ENCODE results near the gene VTN. TPM values are rescaled to one million over a fixed set of nuclear protein-coding genes. Genes with fewer than 3 reads are reported as not detected.

Gene VTN
- polyA plus RNA-seq, 1 donor from 2014 or later: 1.5 TPM

- H3K9ac ChIP-seq (ENCODE audit: low read length): peak within 1 kb of the TSS; percentile 96
- H3K36me3 ChIP-seq (ENCODE audit: insufficient read depth, low read length): no peaks in the 10 kb centered on the region
- no peaks in the 10 kb centered on the region for H3K9me2 ChIP-seq (ENCODE audit: insufficient read depth, low read length)
- no peaks in the 10 kb centered on the region for H3F3A ChIP-seq (ENCODE audit: insufficient read depth, low read length, poor library complexity, severe bottlenecking)
- peak within 1 kb of the TSS; percentile 94 for H3K27ac ChIP-seq (ENCODE audit: low read length)
- no peaks in the 10 kb centered on the region for H3K9me3 ChIP-seq (ENCODE audit: low read length)
- no peaks in the 10 kb centered on the region for H4K20me1 ChIP-seq (ENCODE audit: insufficient read depth)
- TF ChIP-seq POLR2AphosphoS5 (IDR thresholded peaks at IDR 0.05) (peak; percentile 84), EP300 (conservative IDR thresholded peaks at IDR 0.05; ENCODE audit: poor library complexity, severe bottlenecking) (peak; percentile 72), CTCF (IDR thresholded peaks at IDR 0.05; ENCODE audit: poor library complexity, severe bottlenecking) (peak; percentile 52), REST (IDR thresholded peaks at IDR 0.05; ENCODE audit: borderline replicate concordance) (no peak), EZH2 (IDR thresholded peaks at IDR 0.05; ENCODE audit: borderline replicate concordance, insufficient read depth, low read length, poor library complexity, severe bottlenecking) (no peak), TAF1 (IDR thresholded peaks at IDR 0.05; ENCODE audit: low read depth) (no peak), SMC3 (conservative IDR thresholded peaks at IDR 0.05; ENCODE audit: poor library complexity) (peak; percentile 57), MXI1 (conservative IDR thresholded peaks at IDR 0.05; ENCODE audit: poor library complexity, severe bottlenecking) (peak; percentile 93), RAD21 (conservative IDR thresholded peaks at IDR 0.05) (peak; percentile 63)
- H3K27me3 ChIP-seq (ENCODE audit: insufficient read depth, low read depth, low read length): no peaks in the 10 kb centered on the region
- peak within 1 kb of the TSS; percentile 88 for H3K4me3 ChIP-seq (ENCODE audit: low read length)
- H3K4me2 ChIP-seq (ENCODE audit: low read length): peak within 1 kb of the TSS; percentile 99
- peak within 1 kb of the TSS; percentile 61 for H2AFZ ChIP-seq (ENCODE audit: low read depth, low read length)
- peaks cover 53% of the 10 kb centered on the region for H3K79me2 ChIP-seq (replicated peaks; ENCODE audit: insufficient read depth, low read length)
These were observed 34.7 kb downstream of the VTN start, which contains the start of the genes IFT20 and TNFAIP1 for GRCh38 chr17:28335201-28335958. TSS of gene IFT20 (minus strand) at chr17:28335472. CDS start at chr17:28331985, 3,487 bp downstream. TSS of gene TNFAIP1 (plus strand) at chr17:28335761. CDS start at chr17:28339522, 3,761 bp downstream.

- Histone ChIP-seq H3K9me2 (ENCODE audit: insufficient read depth, low read length) (no peaks in the 10 kb centered on the region), H3K27me3 (ENCODE audit: insufficient read depth, low read depth, low read length) (no peaks in the 10 kb centered on the region), H3F3A (ENCODE audit: insufficient read depth, low read length, poor library complexity, severe bottlenecking) (no peaks in the 10 kb centered on the region), H4K20me1 (ENCODE audit: insufficient read depth) (no peaks in the 10 kb centered on the region), H3K9me3 (ENCODE audit: low read length) (no peaks in the 10 kb centered on the region), H3K4me2 (ENCODE audit: low read length) (peak overlapping the region; percentile 99), H3K9ac (ENCODE audit: low read length) (peak overlapping the region; percentile 87), H3K79me2 (replicated peaks; ENCODE audit: insufficient read depth, low read length) (peaks cover 53% of the 10 kb centered on the region), H3K36me3 (ENCODE audit: insufficient read depth, low read length) (no peaks in the 10 kb centered on the region), H3K4me3 (ENCODE audit: low read length) (peak overlapping the region; percentile 88), H3K27ac (ENCODE audit: low read length) (peak overlapping the region; percentile 94), H2AFZ (ENCODE audit: low read depth, low read length) (peak overlapping the region; percentile 61)
- TF ChIP-seq CTCF (IDR thresholded peaks at IDR 0.05; ENCODE audit: poor library complexity, severe bottlenecking) (no peak), POLR2AphosphoS5 (IDR thresholded peaks at IDR 0.05) (no peak), MXI1 (conservative IDR thresholded peaks at IDR 0.05; ENCODE audit: poor library complexity, severe bottlenecking) (no peak), RAD21 (conservative IDR thresholded peaks at IDR 0.05) (no peak), REST (IDR thresholded peaks at IDR 0.05; ENCODE audit: borderline replicate concordance) (no peak), TAF1 (IDR thresholded peaks at IDR 0.05; ENCODE audit: low read depth) (no peak), SMC3 (conservative IDR thresholded peaks at IDR 0.05; ENCODE audit: poor library complexity) (no peak), EZH2 (IDR thresholded peaks at IDR 0.05; ENCODE audit: borderline replicate concordance, insufficient read depth, low read length, poor library complexity, severe bottlenecking) (no peak), EP300 (conservative IDR thresholded peaks at IDR 0.05; ENCODE audit: poor library complexity, severe bottlenecking) (no peak)
These were observed 35.4 kb downstream of the VTN start for GRCh38 chr17:28334666-28335200.
